Right lobe of liver (tissue), 4 donors: ENCODE data around the gene CPA1.

Experiments
- POLR2A ChIP-seq: fragments of 450-650 bp; IDR thresholded peaks from one replicate; pipeline ENCODE4 v1.6.1; 2017; ENCODE audit warnings: antibody characterized with exemption, mild to moderate bottlenecking
- TF ChIP-seq, protein P1 (sequence below), 4 donors: fragments of 200-600 bp in 3 of 4; fragments of 450-650 bp in 1 of 4; IDR thresholded peaks; one replicate each; pipeline versions ENCODE4 v1.5.1 to v1.8.0; 2016 to 2022; ENCODE audit warnings: antibody characterized with exemption in 4 of 4, mild to moderate bottlenecking in 2 of 4
- donor health status: DM: no; HTN: no; CAD: no.
- donor health status: DM: no; HTN: no; CAD: no.
- donor health status: DM: no; HTN: yes; CAD: no.

DNA sequence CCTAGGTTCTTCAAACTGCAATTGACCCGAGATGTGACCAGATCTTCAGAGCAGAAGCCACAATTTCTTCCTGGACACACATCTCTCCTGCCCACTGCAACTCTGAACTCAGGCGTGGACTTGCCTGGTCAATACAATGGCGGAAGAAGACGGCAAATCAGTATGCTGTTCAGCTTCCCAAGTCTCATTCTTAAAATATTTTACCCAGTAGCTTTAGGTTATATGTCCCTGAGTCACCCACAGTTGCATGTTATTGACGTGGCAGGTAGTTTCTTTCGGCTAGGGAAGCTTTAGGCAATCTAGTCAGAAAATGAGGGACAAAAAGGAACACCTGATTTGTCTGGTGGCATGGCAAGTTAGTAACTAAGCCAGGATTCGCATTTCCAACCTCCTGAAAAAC, 38.0 kb downstream of the CPA1 start:
- TF ChIP-seq POLR2A = no peak
- TF ChIP-seq, protein P1, sequence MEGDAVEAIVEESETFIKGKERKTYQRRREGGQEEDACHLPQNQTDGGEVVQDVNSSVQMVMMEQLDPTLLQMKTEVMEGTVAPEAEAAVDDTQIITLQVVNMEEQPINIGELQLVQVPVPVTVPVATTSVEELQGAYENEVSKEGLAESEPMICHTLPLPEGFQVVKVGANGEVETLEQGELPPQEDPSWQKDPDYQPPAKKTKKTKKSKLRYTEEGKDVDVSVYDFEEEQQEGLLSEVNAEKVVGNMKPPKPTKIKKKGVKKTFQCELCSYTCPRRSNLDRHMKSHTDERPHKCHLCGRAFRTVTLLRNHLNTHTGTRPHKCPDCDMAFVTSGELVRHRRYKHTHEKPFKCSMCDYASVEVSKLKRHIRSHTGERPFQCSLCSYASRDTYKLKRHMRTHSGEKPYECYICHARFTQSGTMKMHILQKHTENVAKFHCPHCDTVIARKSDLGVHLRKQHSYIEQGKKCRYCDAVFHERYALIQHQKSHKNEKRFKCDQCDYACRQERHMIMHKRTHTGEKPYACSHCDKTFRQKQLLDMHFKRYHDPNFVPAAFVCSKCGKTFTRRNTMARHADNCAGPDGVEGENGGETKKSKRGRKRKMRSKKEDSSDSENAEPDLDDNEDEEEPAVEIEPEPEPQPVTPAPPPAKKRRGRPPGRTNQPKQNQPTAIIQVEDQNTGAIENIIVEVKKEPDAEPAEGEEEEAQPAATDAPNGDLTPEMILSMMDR (IDR thresholded peaks at IDR 0.05) = no peak
